Jurkat, Clone E6-1 (cell line): ENCODE data around the gene ARHGAP44.
A peak's percentile ranks its signal among the peaks of the same experiment; 100 is the strongest.

Experiments used
- DNase-seq: peaks from one replicate; pipeline ENCODE4 v3.0.0-alpha.2; 2011; ENCODE audit warnings: low read depth, low spot score
- H3K4me3 ChIP-seq: 2 replicates; pipeline ENCODE4 v1.5.1; 2011; ENCODE audit warnings: mild to moderate bottlenecking, low read length, control low read depth, moderate library complexity

The ARHGAP44 gene

GRCh38 chr17:13001991-13002615, 212.8 kb downstream of the ARHGAP44 start:
- H3K4me3 ChIP-seq: no peak overlapping the region
- no peak for DNase-seq

GRCh38 chr17:13002761-13003453, 213.6 kb downstream of the ARHGAP44 start:
- DNase-seq: peak; percentile 17
- no peak overlapping the region for H3K4me3 ChIP-seq

GRCh38 chr17:13003454-13003851, 214.2 kb downstream of the ARHGAP44 start:
- no peak for DNase-seq
- no peak overlapping the region for H3K4me3 ChIP-seq

GRCh38 chr17:13003927-13004326, 214.6 kb downstream of the ARHGAP44 start:
- no peak for DNase-seq
- H3K4me3 ChIP-seq: no peak overlapping the region

GRCh38 chr17:13004336-13004735, 215.0 kb downstream of the ARHGAP44 start:
- no peak for DNase-seq
- H3K4me3 ChIP-seq: no peak overlapping the region

- DNase-seq: no peak
- H3K4me3 ChIP-seq: no peak overlapping the region
Measured at GRCh38 chr17:13005530-13005929, 216.2 kb downstream of the ARHGAP44 start.

- no peak for DNase-seq
- H3K4me3 ChIP-seq: no peak overlapping the region
Measured at GRCh38 chr17:13008461-13008860, 219.2 kb downstream of the ARHGAP44 start.

- H3K4me3 ChIP-seq: no peak overlapping the region
- DNase-seq: no peak
Measured at GRCh38 chr17:13010959-13011358, 221.7 kb downstream of the ARHGAP44 start.

- no peak for DNase-seq
Measured at GRCh38 chr17:13014801-13015200, 225.5 kb downstream of the ARHGAP44 start.

GRCh38 chr17:13016881-13017654, 227.8 kb downstream of the ARHGAP44 start:
- peak overlapping the region; percentile 93 for H3K4me3 ChIP-seq
- DNase-seq: no peak

More at GRCh38 chr17:13014801-13015200, 225.5 kb downstream of the ARHGAP44 start:
- no peak overlapping the region for H3K4me3 ChIP-seq

- H3K4me3 ChIP-seq: peak within 1 kb of the TSS; percentile 93
- peak; percentile 97 for DNase-seq
Measured at GRCh38 chr17:13017655-13018459, 228.6 kb downstream of the ARHGAP44 start, which contains the start of gene ELAC2. TSS of gene ELAC2 (minus strand) at chr17:13018027. CDS start at chr17:13017947, 80 bp downstream.

- peak overlapping the region; percentile 9; the same call in 1 of the 2 replicates for H3K4me3 ChIP-seq
- no peak for DNase-seq
Measured at GRCh38 chr17:13024016-13024415, 234.7 kb downstream of the ARHGAP44 start.

- H3K4me3 ChIP-seq: peak overlapping the region; percentile 24
- peak; percentile 41 for DNase-seq
Measured at GRCh38 chr17:13024526-13025257, 235.4 kb downstream of the ARHGAP44 start.

GRCh38 chr17:13025258-13025627, 235.9 kb downstream of the ARHGAP44 start:
- no peak overlapping the region for H3K4me3 ChIP-seq
- DNase-seq: no peak

GRCh38 chr17:13025687-13026086, 236.4 kb downstream of the ARHGAP44 start:
- no peak overlapping the region for H3K4me3 ChIP-seq
- DNase-seq: no peak

GRCh38 chr17:13027246-13027645, 237.9 kb downstream of the ARHGAP44 start:
- DNase-seq: no peak

GRCh38 chr17:13029340-13029739, 240.0 kb downstream of the ARHGAP44 start:
- DNase-seq: no peak
- no peak overlapping the region for H3K4me3 ChIP-seq

More at GRCh38 chr17:13027246-13027645, 237.9 kb downstream of the ARHGAP44 start:
- H3K4me3 ChIP-seq: no peak overlapping the region

GRCh38 chr17:13030056-13030455, 240.8 kb downstream of the ARHGAP44 start:
- DNase-seq: no peak
- H3K4me3 ChIP-seq: no peak overlapping the region
